HG03575 (cell line): ENCODE results near the gene SAMD7.

Experiments
- ATAC-seq: cut with Tn5 transposase; IDR thresholded peaks from one replicate; pipeline ENCODE4 v1.9.1; 2021; ENCODE audit not compliant: unreplicated experiment, insufficient number of reproducible peaks, low FRiP score; ENCODE audit errors: extremely low read depth

The SAMD7 gene

GRCh38 chr3:169954142-169954756 lies 42.9 kb downstream of the SAMD7 start:
- ATAC-seq, result peak; percentile 38

- no peak for ATAC-seq
These were observed 44.0 kb downstream of the SAMD7 start for GRCh38 chr3:169955406-169955805.

GRCh38 chr3:169964176-169964575 lies 52.8 kb downstream of the SAMD7 start:
- ATAC-seq, result no peak

GRCh38 chr3:169965562-169966427 lies 54.4 kb downstream of the SAMD7 start:
- ATAC-seq, result no peak

- peak; percentile 52 for ATAC-seq
These were observed 55.1 kb downstream of the SAMD7 start, which contains the start of gene SEC62 for GRCh38 chr3:169966428-169966950. SEC62 (plus strand) TSS chr3:169966807; CDS start chr3:169966823, 16 bp downstream.

GRCh38 chr3:169966951-169967915 lies 55.9 kb downstream of the SAMD7 start:
- ATAC-seq, result no peak

GRCh38 chr3:169968224-169968885 lies 57.0 kb downstream of the SAMD7 start:
- ATAC-seq, result no peak

GRCh38 chr3:169969174-169970095 lies 58.1 kb downstream of the SAMD7 start:
- ATAC-seq, result no peak

GRCh38 chr3:169970847-169971246 lies 59.5 kb downstream of the SAMD7 start:
- ATAC-seq, result no peak

- no peak for ATAC-seq
These were observed 60.1 kb downstream of the SAMD7 start for GRCh38 chr3:169971522-169971921.

- no peak for ATAC-seq
These were observed 68.7 kb downstream of the SAMD7 start for GRCh38 chr3:169980055-169980454.

- ATAC-seq, result no peak
These were observed 72.9 kb downstream of the SAMD7 start for GRCh38 chr3:169984292-169984691.
